ENCODE measurements around the gene ISM1. TPM values are rescaled to one million over a fixed set of nuclear protein-coding genes. Genes with fewer than 3 reads are reported as not detected.

ISM1 gene
- total and polyA plus RNA-seq, 2 of the 13 experiments (the other 11 are each of a cell fraction or from before 2014, with no cell fraction given) = 0.40 to 1.4 TPM

GRCh38 chr20:13220194-13220903, 725 bp upstream of the ISM1 start (continued):
- TF ChIP-seq ZNF407 (CRISPR knock-in tag; IDR thresholded peaks at IDR 0.05; ENCODE audit: not compliant biosample characterization) (peak; percentile 79), ZNF513 (CRISPR knock-in tag; conservative IDR thresholded peaks at IDR 0.05) (no peak), FOSL2 (CRISPR knock-in tag; IDR thresholded peaks at IDR 0.05) (no peak), ZNF609 (CRISPR knock-in tag; IDR thresholded peaks at IDR 0.05; ENCODE audit: borderline replicate concordance) (no peak)

All from HepG2 (cell line).